DMS153 (cell line): ENCODE data around the gene APOL2.
A peak's percentile ranks its signal among the peaks of the same experiment; 100 is the strongest.
"Not testable (repeated sequence)": the region's sequence is repeated elsewhere in the genome, so short reads cannot be mapped to it uniquely, and the experiment has no call there.

Experiments used
- DNase-seq: peaks from one replicate; lab custom pipeline; 2025; lab: John Stamatoyannopoulos, UW

Gene APOL2

GRCh38 chr22:36196254-36197064 lies 42.9 kb downstream of the APOL2 start:
- no peak for DNase-seq

- peak; percentile 33 for DNase-seq
Measured at GRCh38 chr22:36194971-36195370, 44.4 kb downstream of the APOL2 start.

- no peak for DNase-seq
Measured at GRCh38 chr22:36194385-36194784, 44.9 kb downstream of the APOL2 start.

GRCh38 chr22:36193577-36193976 lies 45.8 kb downstream of the APOL2 start:
- no peak for DNase-seq

GRCh38 chr22:36193171-36193570 lies 46.2 kb downstream of the APOL2 start:
- no peak for DNase-seq

- DNase-seq = no peak
Measured at GRCh38 chr22:36192542-36192941, 46.8 kb downstream of the APOL2 start.

- DNase-seq = no peak
Measured at GRCh38 chr22:36191106-36191836, 48.1 kb downstream of the APOL2 start.

- not testable (repeated sequence) for DNase-seq
Measured at GRCh38 chr22:36187862-36188261, 51.5 kb downstream of the APOL2 start.

- no peak for DNase-seq
Measured at GRCh38 chr22:36185828-36186624, 53.3 kb downstream of the APOL2 start.

- DNase-seq = no peak
Measured at GRCh38 chr22:36184433-36185025, 54.8 kb downstream of the APOL2 start.

- DNase-seq = no peak
Measured at GRCh38 chr22:36183446-36183845, 55.9 kb downstream of the APOL2 start.

- no peak for DNase-seq
Measured at GRCh38 chr22:36182857-36183256, 56.5 kb downstream of the APOL2 start.

- no peak for DNase-seq
Measured at GRCh38 chr22:36182056-36182455, 57.3 kb downstream of the APOL2 start.

GRCh38 chr22:36180928-36181327 lies 58.4 kb downstream of the APOL2 start:
- DNase-seq = no peak

GRCh38 chr22:36180038-36180880 lies 59.1 kb downstream of the APOL2 start:
- DNase-seq = peak; percentile 59

GRCh38 chr22:36177160-36177559 lies 62.2 kb downstream of the APOL2 start:
- DNase-seq = no peak
